Astrocyte (in vitro differentiated cells and primary cell): ENCODE data around the gene TEAD1. TPM values are rescaled to one million over a fixed set of nuclear protein-coding genes. Genes with fewer than 3 reads are reported as not detected.

Experiments
- DNase-seq: peaks from one replicate; pipeline ENCODE4 v3.0.0-alpha.2; 2010; ENCODE audit warnings: low read depth
- FAIRE-seq: peaks from 2 replicates; lab custom pipeline; 2011; peaks lifted over from hg19 to GRCh38; lab: Jason Lieb, UNC
- H2AFZ ChIP-seq: 2 replicates; pipeline ENCODE4 v1.6.0; 2012; ENCODE audit warnings: low read depth, low read length, inconsistent platforms
- H3K27ac ChIP-seq: 2 replicates; pipeline ENCODE4 v1.5.1; 2011; ENCODE audit warnings: low read depth, low read length, inconsistent platforms
- H3K27me3 ChIP-seq: 2 replicates; pipeline ENCODE4 v1.6.0; 2011; ENCODE audit warnings: low read length, inconsistent platforms; ENCODE audit not compliant: insufficient read depth
- H3K36me3 ChIP-seq: 2 replicates; pipeline ENCODE4 v1.5.1; 2011; ENCODE audit warnings: low read length, inconsistent platforms; ENCODE audit not compliant: insufficient read depth
- H3K4me1 ChIP-seq: 2 replicates; pipeline ENCODE4 v1.5.1; 2011; ENCODE audit warnings: low read length, inconsistent platforms; ENCODE audit not compliant: insufficient read depth
- H3K4me2 ChIP-seq: 2 replicates; pipeline ENCODE4 v1.6.0; 2012; ENCODE audit warnings: low read length, inconsistent platforms
- H3K4me3 ChIP-seq: 2 replicates; pipeline ENCODE4 v1.5.1; 2011; ENCODE audit warnings: low read depth, mild to moderate bottlenecking, low read length, inconsistent platforms; ENCODE audit not compliant: insufficient read depth
- H3K79me2 ChIP-seq: 2 replicates; pipeline ENCODE4 v1.6.0; 2012; ENCODE audit warnings: mild to moderate bottlenecking, low read length, inconsistent platforms; ENCODE audit not compliant: insufficient read depth
- H3K9ac ChIP-seq: 2 replicates; pipeline ENCODE4 v1.6.0; 2012; ENCODE audit warnings: mild to moderate bottlenecking, low read length, inconsistent platforms
- H3K9me3 ChIP-seq: 2 replicates; pipeline ENCODE4 v1.5.1; 2012; ENCODE audit warnings: low read depth, mild to moderate bottlenecking, low read length, inconsistent platforms; ENCODE audit not compliant: insufficient read depth
- H4K20me1 ChIP-seq: 2 replicates; pipeline ENCODE4 v1.6.0; 2012; ENCODE audit warnings: low read length, inconsistent platforms; ENCODE audit not compliant: insufficient read depth
- H3K27ac Mint-ChIP-seq: one replicate; pipeline ENCODE4 v1.8.0; 2021; ENCODE audit warnings: mild to moderate bottlenecking, mixed read lengths; ENCODE audit not compliant: unreplicated experiment
- H3K27me3 Mint-ChIP-seq: one replicate; pipeline ENCODE4 v1.8.0; 2021; ENCODE audit warnings: low read depth, mixed read lengths; ENCODE audit not compliant: unreplicated experiment
- H3K36me3 Mint-ChIP-seq: one replicate; pipeline ENCODE4 v1.8.0; 2021; ENCODE audit warnings: low read depth, mixed read lengths; ENCODE audit not compliant: unreplicated experiment
- H3K4me1 Mint-ChIP-seq: one replicate; pipeline ENCODE4 v1.8.0; 2021; ENCODE audit warnings: low read depth, mixed read lengths; ENCODE audit not compliant: unreplicated experiment
- H3K4me3 Mint-ChIP-seq: one replicate; pipeline ENCODE4 v1.8.0; 2021; ENCODE audit warnings: mild to moderate bottlenecking, moderate library complexity, mixed read lengths; ENCODE audit not compliant: unreplicated experiment
- H3K9me3 Mint-ChIP-seq: one replicate; pipeline ENCODE4 v1.8.0; 2021; ENCODE audit warnings: mild to moderate bottlenecking, mixed read lengths; ENCODE audit not compliant: unreplicated experiment
- EZH2 ChIP-seq: IDR thresholded peaks from 2 replicates; pipeline ENCODE4 v1.6.1; 2012; ENCODE audit warnings: mild to moderate bottlenecking, low read length, inconsistent platforms; ENCODE audit not compliant: insufficient read depth
- total RNA-seq: library from RNA; stranded (reverse); gene quantifications from 2 replicates; pipeline ENCODE4 v1.2.1, GENCODE V29; 2021
- TF ChIP-seq, protein P1 (sequence below): IDR thresholded peaks from 2 replicates; pipeline ENCODE4 v1.5.1; 2011; ENCODE audit warnings: low read depth, mild to moderate bottlenecking, inconsistent platforms, low read length, moderate library complexity; ENCODE audit not compliant: insufficient read depth

Gene TEAD1
- total RNA-seq, 1 donor from 2014 or later = 149 TPM

DNA sequence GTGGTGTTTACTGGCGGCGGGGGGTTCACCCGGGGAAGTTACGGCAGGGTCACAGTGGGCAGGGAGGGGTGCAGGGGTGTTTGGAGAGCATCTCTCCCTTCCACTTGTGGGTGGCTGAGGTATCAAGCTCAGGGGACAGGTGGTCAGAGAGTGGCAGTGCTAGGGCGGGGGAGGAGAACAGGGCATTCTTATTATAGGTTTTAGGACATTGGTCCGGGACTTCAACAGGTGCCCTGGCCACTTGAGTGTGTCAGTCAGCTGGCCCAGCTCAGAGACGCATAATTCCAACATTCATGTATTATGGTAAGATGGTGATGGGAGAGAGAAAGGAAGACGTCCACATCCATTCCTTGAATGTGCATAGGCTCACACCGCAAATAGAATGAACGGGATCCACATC lies 101.7 kb downstream of the TEAD1 start:
- no peaks in the 10 kb centered on the region for H3K27me3 Mint-ChIP-seq
- H4K20me1 ChIP-seq = peaks cover 71% of the 10 kb centered on the region
- H3K4me2 ChIP-seq = no peak overlapping the region
- no peaks in the 10 kb centered on the region for H3K9me3 Mint-ChIP-seq
- FAIRE-seq (no peak), DNase-seq (no peak)
- TF ChIP-seq, protein P1, sequence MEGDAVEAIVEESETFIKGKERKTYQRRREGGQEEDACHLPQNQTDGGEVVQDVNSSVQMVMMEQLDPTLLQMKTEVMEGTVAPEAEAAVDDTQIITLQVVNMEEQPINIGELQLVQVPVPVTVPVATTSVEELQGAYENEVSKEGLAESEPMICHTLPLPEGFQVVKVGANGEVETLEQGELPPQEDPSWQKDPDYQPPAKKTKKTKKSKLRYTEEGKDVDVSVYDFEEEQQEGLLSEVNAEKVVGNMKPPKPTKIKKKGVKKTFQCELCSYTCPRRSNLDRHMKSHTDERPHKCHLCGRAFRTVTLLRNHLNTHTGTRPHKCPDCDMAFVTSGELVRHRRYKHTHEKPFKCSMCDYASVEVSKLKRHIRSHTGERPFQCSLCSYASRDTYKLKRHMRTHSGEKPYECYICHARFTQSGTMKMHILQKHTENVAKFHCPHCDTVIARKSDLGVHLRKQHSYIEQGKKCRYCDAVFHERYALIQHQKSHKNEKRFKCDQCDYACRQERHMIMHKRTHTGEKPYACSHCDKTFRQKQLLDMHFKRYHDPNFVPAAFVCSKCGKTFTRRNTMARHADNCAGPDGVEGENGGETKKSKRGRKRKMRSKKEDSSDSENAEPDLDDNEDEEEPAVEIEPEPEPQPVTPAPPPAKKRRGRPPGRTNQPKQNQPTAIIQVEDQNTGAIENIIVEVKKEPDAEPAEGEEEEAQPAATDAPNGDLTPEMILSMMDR = no peak
- no peak for TF ChIP-seq EZH2
- H3K4me1 ChIP-seq = peaks cover 29% of the 10 kb centered on the region
- H3K79me2 ChIP-seq = peaks cover 93% of the 10 kb centered on the region
- no peak overlapping the region for H3K4me3 Mint-ChIP-seq
- H2AFZ ChIP-seq = no peak overlapping the region
- peaks cover 39% of the 10 kb centered on the region for H3K4me1 Mint-ChIP-seq
- H3K4me3 ChIP-seq = no peak overlapping the region
- H3K36me3 Mint-ChIP-seq = peaks cover 9% of the 10 kb centered on the region
- H3K36me3 ChIP-seq = no peaks in the 10 kb centered on the region
- no peaks in the 10 kb centered on the region for H3K27me3 ChIP-seq
- H3K9me3 ChIP-seq = no peaks in the 10 kb centered on the region
- no peak overlapping the region for H3K27ac Mint-ChIP-seq
- H3K27ac ChIP-seq = no peak overlapping the region
- no peak overlapping the region for H3K9ac ChIP-seq

GRCh38 chr11:12777208-12777874 lies 103.1 kb downstream of the TEAD1 start:
- peak; percentile 51 for DNase-seq
- Histone ChIP-seq H3K27ac (no peak overlapping the region), H3K4me3 (no peak overlapping the region), H3K36me3 (no peaks in the 10 kb centered on the region), H3K4me2 (no peak overlapping the region), H3K79me2 (peaks cover 88% of the 10 kb centered on the region), H3K9me3 (no peaks in the 10 kb centered on the region), H3K27me3 (no peaks in the 10 kb centered on the region), H2AFZ (no peak overlapping the region), H4K20me1 (peaks cover 60% of the 10 kb centered on the region), H3K9ac (no peak overlapping the region), H3K4me1 (peaks cover 19% of the 10 kb centered on the region)
- FAIRE-seq = no peak
- Mint-ChIP-seq H3K27me3 (no peaks in the 10 kb centered on the region), H3K9me3 (no peaks in the 10 kb centered on the region), H3K27ac (no peak overlapping the region), H3K4me3 (no peak overlapping the region), H3K4me1 (peaks cover 39% of the 10 kb centered on the region), H3K36me3 (peaks cover 10% of the 10 kb centered on the region)
- TF ChIP-seq, protein P1 = no peak
- TF ChIP-seq EZH2 = no peak

GRCh38 chr11:12778240-12778905 lies 104.2 kb downstream of the TEAD1 start:
- Histone ChIP-seq H3K27ac (no peak overlapping the region), H3K9me3 (no peaks in the 10 kb centered on the region), H3K9ac (no peak overlapping the region), H2AFZ (no peak overlapping the region), H3K36me3 (no peaks in the 10 kb centered on the region), H3K79me2 (peaks cover 88% of the 10 kb centered on the region), H3K4me1 (peaks cover 14% of the 10 kb centered on the region), H3K4me2 (no peak overlapping the region), H3K27me3 (no peaks in the 10 kb centered on the region), H3K4me3 (no peak overlapping the region), H4K20me1 (peaks cover 62% of the 10 kb centered on the region)
- DNase-seq = no peak
- Mint-ChIP-seq H3K4me1 (peaks cover 35% of the 10 kb centered on the region), H3K27me3 (no peaks in the 10 kb centered on the region), H3K4me3 (no peak overlapping the region), H3K36me3 (peaks cover 15% of the 10 kb centered on the region), H3K9me3 (no peaks in the 10 kb centered on the region), H3K27ac (no peak overlapping the region)
- TF ChIP-seq EZH2 = no peak
- TF ChIP-seq, protein P1 = no peak
- FAIRE-seq = no peak
